GM12878 (cell line): ENCODE results near the gene AKAP8.

Source experiments
- EGR1 ChIP-seq, 2 experiments: IDR thresholded peaks; 1 replicate in 1 of 2; 2 replicates in 1 of 2; pipeline ENCODE4 v1.6.1; 2011 to 2012; ENCODE audit warnings: low read depth in 2 of 2, low read length in 2 of 2, borderline replicate concordance in 1 of 2, mild to moderate bottlenecking in 1 of 2, moderate library complexity in 1 of 2
- GABPA ChIP-seq: IDR thresholded peaks from 2 replicates; pipeline ENCODE4 v1.6.1; 2014; ENCODE audit warnings: antibody characterized with exemption, low read depth, mild to moderate bottlenecking, inconsistent platforms
- MEF2A ChIP-seq: IDR thresholded peaks from 2 replicates; pipeline ENCODE4 v1.6.1; 2011; ENCODE audit warnings: low read depth, mild to moderate bottlenecking, low read length, moderate library complexity; ENCODE audit not compliant: insufficient read depth
- MTA2 ChIP-seq: fragments of 450-650 bp; IDR thresholded peaks from 2 replicates; pipeline ENCODE4 v1.6.1; 2016; ENCODE audit warnings: low read depth, mild to moderate bottlenecking, moderate library complexity
- NR2C1 ChIP-seq: fragments of 450-650 bp; IDR thresholded peaks from 2 replicates; pipeline ENCODE4 v1.6.1; 2017; ENCODE audit warnings: antibody characterized with exemption, mild to moderate bottlenecking, moderate library complexity
- POLR2A ChIP-seq: IDR thresholded peaks from 2 replicates; pipeline ENCODE4 v1.6.1; 2011; ENCODE audit warnings: low read depth, mild to moderate bottlenecking, low read length
- POLR2AphosphoS2 ChIP-seq: IDR thresholded peaks from 2 replicates; pipeline ENCODE4 v1.6.1; 2011; ENCODE audit warnings: low read depth, mild to moderate bottlenecking, low read length, improper control_type of control experiment, moderate library complexity
- SMAD1 ChIP-seq: fragments of 450-650 bp; IDR thresholded peaks from 2 replicates; pipeline ENCODE4 v1.6.1; 2018; ENCODE audit warnings: mild to moderate bottlenecking, low read depth; ENCODE audit not compliant: partially characterized antibody
- TCF12 ChIP-seq: IDR thresholded peaks from 2 replicates; pipeline ENCODE4 v1.6.1; 2011; ENCODE audit warnings: low read depth, mild to moderate bottlenecking, low read length
- YBX1 ChIP-seq: fragments of 450-650 bp; IDR thresholded peaks from 2 replicates; pipeline ENCODE4 v1.6.1; 2016; ENCODE audit warnings: antibody characterized with exemption
- ZSCAN29 ChIP-seq: fragments of 450-650 bp; IDR thresholded peaks from 2 replicates; pipeline ENCODE4 v1.6.1; 2017; ENCODE audit warnings: mild to moderate bottlenecking, moderate library complexity
- TF ChIP-seq, protein P1 (sequence below): IDR thresholded peaks from 2 replicates; pipeline ENCODE4 v1.6.1; 2012; ENCODE audit warnings: low read depth, low read length, improper control_type of control experiment
- TF ChIP-seq, protein P2 (sequence below): IDR thresholded peaks from 2 replicates; pipeline ENCODE4 v1.6.1; 2011; ENCODE audit warnings: low read depth, mild to moderate bottlenecking, low read length, moderate library complexity, borderline replicate concordance; ENCODE audit errors: extremely low read depth
- TF ChIP-seq, protein P3 (sequence below): IDR thresholded peaks from 2 replicates; pipeline ENCODE4 v1.6.1; 2011; ENCODE audit warnings: borderline replicate concordance, low read depth, mild to moderate bottlenecking, moderate library complexity, mixed read lengths, low read length; ENCODE audit not compliant: insufficient read depth; ENCODE audit errors: extremely low read length

DNA sequence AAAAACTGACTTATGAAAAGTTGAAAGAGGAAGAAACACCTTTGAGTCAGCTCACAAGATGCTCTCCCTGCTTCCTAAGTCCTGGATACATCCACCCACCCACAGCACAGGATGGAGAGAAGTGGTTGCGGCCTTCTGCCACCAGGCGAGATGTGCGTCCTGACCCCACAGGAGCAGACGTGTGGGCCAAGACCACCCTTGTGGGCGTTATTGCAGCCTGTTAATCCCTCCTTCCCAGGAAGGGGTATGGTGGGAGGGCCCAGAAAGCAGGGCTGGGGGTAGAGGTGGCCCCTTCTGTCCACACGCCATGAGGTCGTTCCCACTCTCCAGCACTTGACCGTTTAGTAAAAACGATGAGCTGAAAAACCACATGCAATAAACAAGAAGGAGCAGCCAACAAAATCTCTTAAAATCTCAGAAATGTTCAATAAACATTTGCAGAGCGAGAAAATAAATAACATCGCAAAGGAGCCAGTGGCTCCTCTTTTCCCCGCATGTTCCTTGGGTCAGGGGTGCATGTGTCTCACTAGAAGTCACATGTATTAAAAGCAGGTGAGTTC, 41.6 kb upstream of the AKAP8 start:
- 0 out of 2 replicates have a peak, but pooled peaks have one; percentile 21 for TF ChIP-seq POLR2A
- TF ChIP-seq MEF2A = no peak
- no peak for TF ChIP-seq POLR2AphosphoS2
- TF ChIP-seq, protein P1, sequence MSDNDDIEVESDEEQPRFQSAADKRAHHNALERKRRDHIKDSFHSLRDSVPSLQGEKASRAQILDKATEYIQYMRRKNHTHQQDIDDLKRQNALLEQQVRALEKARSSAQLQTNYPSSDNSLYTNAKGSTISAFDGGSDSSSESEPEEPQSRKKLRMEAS = no peak
- no peak for TF ChIP-seq GABPA
- no peak for TF ChIP-seq MTA2
- TF ChIP-seq YBX1 = no peak
- TF ChIP-seq SMAD1 = no peak
- TF ChIP-seq NR2C1 = no peak
- TF ChIP-seq, protein P2, sequence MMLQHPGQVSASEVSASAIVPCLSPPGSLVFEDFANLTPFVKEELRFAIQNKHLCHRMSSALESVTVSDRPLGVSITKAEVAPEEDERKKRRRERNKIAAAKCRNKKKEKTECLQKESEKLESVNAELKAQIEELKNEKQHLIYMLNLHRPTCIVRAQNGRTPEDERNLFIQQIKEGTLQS = no peak
- TF ChIP-seq EGR1 (IDR thresholded peaks at IDR 0.05; ENCODE audit: borderline replicate concordance in 1 of 2, low read depth in 2 of 2, low read length in 2 of 2) = no peak
- TF ChIP-seq ZSCAN29 = no peak
- TF ChIP-seq, protein P3, sequence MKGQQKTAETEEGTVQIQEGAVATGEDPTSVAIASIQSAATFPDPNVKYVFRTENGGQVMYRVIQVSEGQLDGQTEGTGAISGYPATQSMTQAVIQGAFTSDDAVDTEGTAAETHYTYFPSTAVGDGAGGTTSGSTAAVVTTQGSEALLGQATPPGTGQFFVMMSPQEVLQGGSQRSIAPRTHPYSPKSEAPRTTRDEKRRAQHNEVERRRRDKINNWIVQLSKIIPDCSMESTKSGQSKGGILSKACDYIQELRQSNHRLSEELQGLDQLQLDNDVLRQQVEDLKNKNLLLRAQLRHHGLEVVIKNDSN = no peak
- no peak for TF ChIP-seq TCF12
